HFF-Myc (cell line): ENCODE results near the gene CDK7.

Experiments
- DNase-seq: peaks from one replicate; pipeline ENCODE4 v3.0.0-alpha.2; 2011; ENCODE audit warnings: low read depth; ENCODE audit errors: extremely low read depth
- H3K4me3 ChIP-seq: replicated peaks from 2 replicates; pipeline ENCODE4 v1.5.1; 2011; ENCODE audit warnings: low read depth, mild to moderate bottlenecking, control low read depth, low read length
- TF ChIP-seq, protein P1 (sequence below): IDR thresholded peaks from 2 replicates; pipeline ENCODE4 v1.5.1; 2012; ENCODE audit warnings: mild to moderate bottlenecking, low read depth, low read length, control low read depth; ENCODE audit errors: missing control alignments

Gene CDK7

GRCh38 chr5:69237877-69238276 lies 3.2 kb downstream of the CDK7 start:
- TF ChIP-seq, protein P1, sequence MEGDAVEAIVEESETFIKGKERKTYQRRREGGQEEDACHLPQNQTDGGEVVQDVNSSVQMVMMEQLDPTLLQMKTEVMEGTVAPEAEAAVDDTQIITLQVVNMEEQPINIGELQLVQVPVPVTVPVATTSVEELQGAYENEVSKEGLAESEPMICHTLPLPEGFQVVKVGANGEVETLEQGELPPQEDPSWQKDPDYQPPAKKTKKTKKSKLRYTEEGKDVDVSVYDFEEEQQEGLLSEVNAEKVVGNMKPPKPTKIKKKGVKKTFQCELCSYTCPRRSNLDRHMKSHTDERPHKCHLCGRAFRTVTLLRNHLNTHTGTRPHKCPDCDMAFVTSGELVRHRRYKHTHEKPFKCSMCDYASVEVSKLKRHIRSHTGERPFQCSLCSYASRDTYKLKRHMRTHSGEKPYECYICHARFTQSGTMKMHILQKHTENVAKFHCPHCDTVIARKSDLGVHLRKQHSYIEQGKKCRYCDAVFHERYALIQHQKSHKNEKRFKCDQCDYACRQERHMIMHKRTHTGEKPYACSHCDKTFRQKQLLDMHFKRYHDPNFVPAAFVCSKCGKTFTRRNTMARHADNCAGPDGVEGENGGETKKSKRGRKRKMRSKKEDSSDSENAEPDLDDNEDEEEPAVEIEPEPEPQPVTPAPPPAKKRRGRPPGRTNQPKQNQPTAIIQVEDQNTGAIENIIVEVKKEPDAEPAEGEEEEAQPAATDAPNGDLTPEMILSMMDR = no peak
- no peak overlapping the region for H3K4me3 ChIP-seq
- no peak for DNase-seq

DNA sequence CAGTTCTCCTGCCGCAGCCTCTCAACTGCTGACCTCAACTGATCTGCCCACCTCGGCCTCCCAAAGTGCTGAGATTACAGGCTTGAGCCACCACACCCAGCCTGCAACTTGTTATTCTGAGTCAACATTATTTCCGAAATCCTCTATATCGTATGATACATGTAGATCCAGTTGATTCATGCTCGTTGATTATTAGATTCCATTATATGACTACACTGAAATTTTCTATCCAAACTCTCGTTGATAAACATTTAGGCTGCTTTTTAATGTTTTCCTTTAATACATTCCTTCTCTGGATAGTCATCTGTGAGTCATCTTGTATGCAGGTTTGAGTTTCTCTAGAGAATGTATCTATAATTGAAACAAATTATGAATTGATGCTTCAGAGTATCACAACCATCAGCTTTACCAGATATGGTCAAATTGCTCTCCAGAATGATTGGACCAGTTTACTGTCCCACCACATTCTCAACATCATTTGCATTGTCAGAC lies 4.1 kb downstream of the CDK7 start:
- DNase-seq = peak; percentile 56
- TF ChIP-seq, protein P1 = no peak
- H3K4me3 ChIP-seq = no peak overlapping the region

DNA sequence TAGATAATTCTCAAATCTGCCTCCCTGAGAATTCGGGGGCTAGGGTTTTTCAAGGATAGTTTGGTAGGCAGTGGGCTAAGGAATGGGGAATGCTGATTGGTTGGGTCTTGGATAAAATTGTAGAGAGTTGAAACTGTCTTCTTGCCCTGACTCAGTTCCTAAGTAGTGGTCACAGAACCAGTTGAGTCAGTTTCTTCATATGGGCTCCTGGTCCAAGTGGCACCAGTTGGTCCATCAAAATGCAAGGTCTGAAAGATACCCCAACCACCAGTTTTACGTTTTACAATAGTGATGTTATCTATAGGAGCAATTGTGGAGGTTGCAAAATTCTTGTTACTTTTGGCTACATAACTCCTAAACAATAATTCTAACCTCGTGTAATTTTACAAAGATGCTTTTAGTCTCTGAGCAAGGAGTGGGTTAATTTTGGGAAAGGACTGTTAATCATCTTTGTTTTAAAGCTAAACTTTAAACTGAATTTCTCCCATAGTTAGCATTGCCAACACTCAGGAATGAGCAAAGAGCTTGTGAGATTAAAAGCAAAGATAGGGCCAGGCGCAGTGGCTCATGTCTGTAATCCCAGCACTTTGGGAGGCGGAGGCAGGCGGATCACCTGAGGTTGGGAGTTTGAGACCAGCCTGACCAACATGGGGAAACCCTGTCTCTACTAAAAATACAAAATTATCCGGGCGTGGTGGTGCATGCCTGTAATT lies 7.7 kb downstream of the CDK7 start:
- DNase-seq = no peak
- TF ChIP-seq, protein P1 = no peak
- no peak overlapping the region for H3K4me3 ChIP-seq

DNA sequence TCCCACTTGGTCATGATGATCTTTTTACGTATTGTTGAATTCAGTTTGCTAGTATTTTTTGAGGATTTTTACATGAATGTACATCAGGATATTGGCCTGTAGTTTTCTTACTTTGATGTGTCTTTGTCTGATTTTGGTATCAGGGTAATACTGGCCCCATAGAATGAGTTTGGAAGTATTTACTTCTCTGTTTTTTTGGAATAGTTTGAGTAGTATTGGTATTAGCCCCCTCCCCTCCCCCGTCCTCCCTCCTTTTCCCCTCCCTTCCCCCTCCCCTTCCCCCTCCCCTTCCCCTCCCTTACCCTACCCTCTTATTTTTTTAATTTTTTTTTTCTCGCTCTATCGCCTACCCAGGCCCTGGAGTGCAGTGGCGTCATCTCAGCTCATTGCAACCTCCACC lies 10.3 kb downstream of the CDK7 start:
- TF ChIP-seq, protein P1 = no peak
- DNase-seq = no peak
- H3K4me3 ChIP-seq = no peak overlapping the region

- no peak for DNase-seq
- no peak overlapping the region for H3K4me3 ChIP-seq
- TF ChIP-seq, protein P1 = no peak
Measured at GRCh38 chr5:69248019-69248418, 13.3 kb downstream of the CDK7 start.

GRCh38 chr5:69250593-69250992 lies 15.9 kb downstream of the CDK7 start:
- H3K4me3 ChIP-seq = no peak overlapping the region
- no peak for DNase-seq
- TF ChIP-seq, protein P1 = no peak
